ENCODE data around the gene LPGAT1. TPM values are rescaled to one million over a fixed set of nuclear protein-coding genes. Genes with fewer than 3 reads are reported as not detected.

The LPGAT1 gene
- total and polyA plus RNA-seq, 2 of the 13 experiments (the other 11 are each of a cell fraction or from before 2014, with no cell fraction given) = 12.1 to 48.3 TPM

- TF ChIP-seq ZFY (CRISPR knock-in tag; IDR thresholded peaks at IDR 0.05) = 0 out of 2 replicates have a peak, but pooled peaks have one; percentile 17
- TF ChIP-seq ZMYM2 (CRISPR knock-in tag; IDR thresholded peaks at IDR 0.05) = peak; percentile 27; the same call in 1 of the 2 replicates
- TF ChIP-seq ZNF468 (CRISPR knock-in tag; IDR thresholded peaks at IDR 0.05) = no peak
- TF ChIP-seq ZNF607 (CRISPR knock-in tag; IDR thresholded peaks at IDR 0.05; ENCODE audit: borderline replicate concordance) = no peak
- TF ChIP-seq HDAC6 (IDR thresholded peaks at IDR 0.05; ENCODE audit: low read depth, low read length) = no peak
- TF ChIP-seq TOPORS (CRISPR knock-in tag; IDR thresholded peaks at IDR 0.05) = no peak
Observed at GRCh38 chr1:211724687-211725196, 105.8 kb downstream of the LPGAT1 start (continued).

GRCh38 chr1:211723273-211723672 is 107.3 kb downstream of the LPGAT1 start:
- Histone ChIP-seq H3K9ac (ENCODE audit: insufficient read depth, low read depth, low read length) (no peak overlapping the region), H3K9me3 (ENCODE audit: low read length) (no peaks in the 10 kb centered on the region), H2AFZ (ENCODE audit: low read length) (no peak overlapping the region), H3K4me3 (replicated peaks in 1 of 3; ENCODE audit: insufficient read depth in 1 of 3, low read depth in 2 of 3, low read length in 3 of 3) (peak overlapping the region in 1 of 3 experiments; percentile 24; a peak in 1 of 6 replicates), H3K36me3 (replicated peaks in 1 of 2; ENCODE audit: control insufficient read depth in 1 of 2, insufficient read depth in 2 of 2, low read length in 2 of 2) (no peaks in the 10 kb centered on the region), H3K4me1 (ENCODE audit: insufficient read depth, low read length) (peaks cover 38% of the 10 kb centered on the region), H4K20me1 (ENCODE audit: insufficient read depth, low read length) (no peaks in the 10 kb centered on the region), H3K27me3 (ENCODE audit: control insufficient read depth in 1 of 2, insufficient read depth in 2 of 2, low read length in 2 of 2) (no peaks in the 10 kb centered on the region; a peak in 1 of 5 replicates), H3K27ac (ENCODE audit: extremely low read length, insufficient read depth, low read length) (no peak overlapping the region), H3K79me2 (ENCODE audit: insufficient read depth, low read length) (no peaks in the 10 kb centered on the region), H3K4me2 (ENCODE audit: low read depth, low read length) (peak overlapping the region; percentile 71)
- WGBS (ENCODE audit: low lambda C conversion rate) = 0% methylated on average over 5 of the region's 5 CpGs
- BruUV-seq (replicated peaks) = no TSS peak
- ChIA-PET POLR2A (interaction anchor here (1.2 to 1.8 kb wide), 5 partner anchors 13 to 312 kb away, joined by 3 to 5 read pairs (median 4); partner anchors contain the start of genes DTL and INTS7), CTCF (ENCODE audit: low intra/inter-chr PET ratio, low total read pairs) (no interaction called here)
- DNase-seq (ENCODE audit: low spot score) (peak; percentile 54), ATAC-seq (peak; percentile 81), FAIRE-seq (peak; percentile 64)
- in situ Hi-C loops (cut with HindIII; ENCODE audit: extremely low pct_ligation_motif_present, low pct_unique_long_range_greater_than_20kb) (no loop called here), intact Hi-C loops (cut with micrococcal nuclease; ENCODE audit: unreplicated experiment) (no loop called here)
- TF ChIP-seq IRF2 (CRISPR knock-in tag; IDR thresholded peaks at IDR 0.05) = no peak
- TF ChIP-seq SNAPC2 (CRISPR knock-in tag; IDR thresholded peaks at IDR 0.05) = no peak
- no peak for TF ChIP-seq KDM3A (CRISPR knock-in tag; IDR thresholded peaks at IDR 0.05; ENCODE audit: low read depth)
- TF ChIP-seq SOX5 (CRISPR knock-in tag; IDR thresholded peaks at IDR 0.05; ENCODE audit: borderline replicate concordance) = no peak
- TF ChIP-seq BRCA1 (CRISPR knock-in tag; IDR thresholded peaks at IDR 0.05) = no peak
- TF ChIP-seq RBFOX2 (IDR thresholded peaks at IDR 0.05; ENCODE audit: low read depth, low read length) = no peak
- TF ChIP-seq FOXA1 (IDR thresholded peaks at IDR 0.05) = no peak
- TF ChIP-seq FOXA1 (CRISPR knock-in tag; IDR thresholded peaks at IDR 0.05) = 0 out of 2 replicates have a peak, but pooled peaks have one; percentile 12
- peak; percentile 71; the same call in 1 of the 3 replicates for TF ChIP-seq MXI1 (IDR thresholded peaks at IDR 0.05; ENCODE audit: borderline replicate concordance, low read depth, low read length)
- TF ChIP-seq IKZF5 (CRISPR knock-in tag; IDR thresholded peaks at IDR 0.05) = no peak
- TF ChIP-seq NR2F1 (CRISPR knock-in tag; IDR thresholded peaks at IDR 0.05) = no peak
- no peak for TF ChIP-seq ZNF224 (CRISPR knock-in tag; IDR thresholded peaks at IDR 0.05)
- TF ChIP-seq SRSF9 (IDR thresholded peaks at IDR 0.05; ENCODE audit: borderline replicate concordance, insufficient read depth, low read depth, low read length, poor library complexity, severe bottlenecking) = no peak
- no peak for TF ChIP-seq HNRNPLL (IDR thresholded peaks at IDR 0.05; ENCODE audit: low read depth, low read length, poor library complexity, severe bottlenecking)
- TF ChIP-seq ZNF547 (CRISPR knock-in tag; IDR thresholded peaks at IDR 0.05) = no peak
- no peak for TF ChIP-seq TP53 (CRISPR knock-in tag; conservative IDR thresholded peaks at IDR 0.05)
- no peak for TF ChIP-seq MED8 (CRISPR knock-in tag; IDR thresholded peaks at IDR 0.05; ENCODE audit: insufficient replicate concordance)
- TF ChIP-seq ZFYVE20 (CRISPR knock-in tag; IDR thresholded peaks at IDR 0.05; ENCODE audit: borderline replicate concordance, low read depth) = no peak

Measured in HepG2 (cell line).